ENCODE results near the gene CYSLTR2. TPM values are rescaled to one million over a fixed set of nuclear protein-coding genes. Genes with fewer than 3 reads are reported as not detected.

CYSLTR2 gene
- total RNA-seq, 1 experiment from 2014 or later = not detected

- H3K36me3 ChIP-seq (ENCODE audit: control insufficient read depth, insufficient read depth, low read length) = no peaks in the 10 kb centered on the region
- H3K4me1 ChIP-seq (ENCODE audit: control insufficient read depth, insufficient read depth, low read length) = no peaks in the 10 kb centered on the region
- H3K27me3 ChIP-seq (ENCODE audit: control insufficient read depth, insufficient read depth, low read length) = no peaks in the 10 kb centered on the region
- CTCF ChIA-PET = no interaction called here
- POLR2A ChIA-PET = no interaction called here
- BruUV-seq (replicated peaks) = no TSS peak
- DNase-seq (ENCODE audit: low read depth, low spot score) (no peak), ATAC-seq (no peak)
- TF ChIP-seq CTCF (IDR thresholded peaks at IDR 0.05) (no peak), REST (IDR thresholded peaks at IDR 0.05; ENCODE audit: insufficient read depth in 1 of 2, low read depth in 2 of 2, low read length in 1 of 2) (no peak), SIN3A (IDR thresholded peaks at IDR 0.05; ENCODE audit: borderline replicate concordance, insufficient read depth, low read depth, low read length) (no peak), TCF7L2 (IDR thresholded peaks at IDR 0.05; ENCODE audit: low read depth, low read length) (no peak), POLR2AphosphoS5 (IDR thresholded peaks at IDR 0.05; ENCODE audit: low read depth, low read length) (no peak)
- no peak overlapping the region for H3K4me3 ChIP-seq (ENCODE audit: low read depth in 2 of 2, low read length in 2 of 2)
- in situ Hi-C loops (cut with HindIII; ENCODE audit: low pct_unique_long_range_greater_than_20kb, low sequenced_read_pairs) = no loop called here
- H3K9me3 ChIP-seq (ENCODE audit: control insufficient read depth, insufficient read depth, low read depth, low read length) = no peaks in the 10 kb centered on the region
- no peak overlapping the region for H3K27ac ChIP-seq (ENCODE audit: low read length)
- intact Hi-C loops (cut with micrococcal nuclease; ENCODE audit: unreplicated experiment) = no loop called here
Measured at GRCh38 chr13:48661107-48661506, 7.4 kb downstream of the CYSLTR2 start.

GRCh38 chr13:48662226-48662625 lies 8.5 kb downstream of the CYSLTR2 start:
- ATAC-seq = no peak
- intact Hi-C loops (cut with micrococcal nuclease; ENCODE audit: unreplicated experiment) = no loop called here

More at GRCh38 chr13:48662226-48662625, 8.5 kb downstream of the CYSLTR2 start:
- H3K4me3 ChIP-seq (ENCODE audit: low read depth in 2 of 2, low read length in 2 of 2) = no peak overlapping the region
- CTCF ChIA-PET = no interaction called here
- H3K27me3 ChIP-seq (ENCODE audit: control insufficient read depth, insufficient read depth, low read length) = no peaks in the 10 kb centered on the region
- no peaks in the 10 kb centered on the region for H3K4me1 ChIP-seq (ENCODE audit: control insufficient read depth, insufficient read depth, low read length)
- TF ChIP-seq SIN3A (IDR thresholded peaks at IDR 0.05; ENCODE audit: borderline replicate concordance, insufficient read depth, low read depth, low read length) (no peak), TCF7L2 (IDR thresholded peaks at IDR 0.05; ENCODE audit: low read depth, low read length) (no peak), REST (IDR thresholded peaks at IDR 0.05; ENCODE audit: insufficient read depth in 1 of 2, low read depth in 2 of 2, low read length in 1 of 2) (no peak), CTCF (IDR thresholded peaks at IDR 0.05) (no peak), POLR2AphosphoS5 (IDR thresholded peaks at IDR 0.05; ENCODE audit: low read depth, low read length) (no peak)
- H3K27ac ChIP-seq (ENCODE audit: low read length) = no peak overlapping the region
- no peak for DNase-seq (ENCODE audit: low read depth, low spot score)
- no TSS peak for BruUV-seq (replicated peaks)
- POLR2A ChIA-PET = no interaction called here
- H3K36me3 ChIP-seq (ENCODE audit: control insufficient read depth, insufficient read depth, low read length) = no peaks in the 10 kb centered on the region
- in situ Hi-C loops (cut with HindIII; ENCODE audit: low pct_unique_long_range_greater_than_20kb, low sequenced_read_pairs) = no loop called here
- peaks cover 3% of the 10 kb centered on the region; the same call in 1 of the 2 replicates for H3K9me3 ChIP-seq (ENCODE audit: control insufficient read depth, insufficient read depth, low read depth, low read length)
